ENCODE data around the gene RAB11FIP4.

RAB11FIP4 gene

GRCh38 chr17:31573861-31574260, 182.4 kb downstream of the RAB11FIP4 start:
- no peak for DNase-seq

GRCh38 chr17:31574458-31574857, 183.0 kb downstream of the RAB11FIP4 start:
- DNase-seq = no peak

- no peak for DNase-seq
Measured at GRCh38 chr17:31575043-31575442, 183.6 kb downstream of the RAB11FIP4 start.

- DNase-seq = no peak
Measured at GRCh38 chr17:31579265-31579664, 187.8 kb downstream of the RAB11FIP4 start.

GRCh38 chr17:31580316-31580705, 188.8 kb downstream of the RAB11FIP4 start:
- DNase-seq = no peak

- no peak for DNase-seq
Measured at GRCh38 chr17:31580706-31581490, 189.4 kb downstream of the RAB11FIP4 start.

GRCh38 chr17:31581491-31581890, 190.0 kb downstream of the RAB11FIP4 start:
- no peak for DNase-seq

GRCh38 chr17:31582151-31582907, 190.9 kb downstream of the RAB11FIP4 start:
- DNase-seq = no peak

- DNase-seq = no peak
Measured at GRCh38 chr17:31583772-31584356, 192.4 kb downstream of the RAB11FIP4 start.

- no peak for DNase-seq
Measured at GRCh38 chr17:31584438-31585279, 193.2 kb downstream of the RAB11FIP4 start.

GRCh38 chr17:31585280-31585630, 193.8 kb downstream of the RAB11FIP4 start:
- DNase-seq = no peak

- DNase-seq = no peak
Measured at GRCh38 chr17:31586946-31587345, 195.5 kb downstream of the RAB11FIP4 start.

GRCh38 chr17:31587462-31587861, 196.0 kb downstream of the RAB11FIP4 start:
- DNase-seq = no peak

Measured in activated T-cell treated with anti-CD3 and anti-CD28 coated beads, Interleukin-2, amount 50 U/mL, for 1 hour (primary cell).